GM18868 (cell line): ENCODE results near the gene OR4D11.
"Not testable (repeated sequence)": the region's sequence is repeated elsewhere in the genome, so short reads cannot be mapped to it uniquely, and the experiment has no call there.

Experiments used
- ATAC-seq: cut with Tn5 transposase; IDR thresholded peaks from one replicate; pipeline ENCODE4 v1.9.1; 2021; ENCODE audit warnings: mild to moderate bottlenecking, moderate library complexity; ENCODE audit not compliant: unreplicated experiment

OR4D11 gene

GRCh38 chr11:59503276-59503675, at the start of gene OR4D11:
Gene OR4D11 (plus strand): TSS chr11:59503576. CDS start chr11:59503576, 0 bp downstream.
- ATAC-seq: no peak

GRCh38 chr11:59456661-59457060, 46.7 kb upstream of the OR4D11 start, which contains the start of gene OR4D6:
Gene OR4D6 (plus strand): TSS chr11:59456961. CDS start chr11:59456961, 0 bp downstream.
- no peak for ATAC-seq

- no peak for ATAC-seq
Measured at GRCh38 chr11:59459916-59460315, 43.5 kb upstream of the OR4D11 start.

- no peak for ATAC-seq
Measured at GRCh38 chr11:59463190-59463641, 40.2 kb upstream of the OR4D11 start.

GRCh38 chr11:59473015-59473414, 30.4 kb upstream of the OR4D11 start, which contains the start of gene OR4D10:
Gene OR4D10 (plus strand): TSS chr11:59473315. CDS start chr11:59477430, 4,115 bp downstream.
- no peak for ATAC-seq

- ATAC-seq: no peak
Measured at GRCh38 chr11:59475176-59475575, 28.2 kb upstream of the OR4D11 start.

GRCh38 chr11:59479906-59480305, 23.5 kb upstream of the OR4D11 start:
- ATAC-seq: no peak

GRCh38 chr11:59480359-59480758, 23.0 kb upstream of the OR4D11 start:
- no peak for ATAC-seq

- ATAC-seq: peak; percentile 81
Measured at GRCh38 chr11:59501931-59502330, 1.4 kb upstream of the OR4D11 start.

GRCh38 chr11:59510941-59511589, 7.7 kb downstream of the OR4D11 start, which contains the start of gene OR4D9:
Gene OR4D9 (plus strand): TSS chr11:59511539. CDS start chr11:59514913, 3,374 bp downstream.
- no peak for ATAC-seq

GRCh38 chr11:59511675-59512074, 8.3 kb downstream of the OR4D11 start:
- no peak for ATAC-seq

GRCh38 chr11:59520139-59520538, 16.8 kb downstream of the OR4D11 start:
- not testable (repeated sequence) for ATAC-seq

- ATAC-seq: no peak
Measured at GRCh38 chr11:59520741-59521140, 17.4 kb downstream of the OR4D11 start.

GRCh38 chr11:59523541-59523940, 20.2 kb downstream of the OR4D11 start:
- ATAC-seq: no peak

- no peak for ATAC-seq
Measured at GRCh38 chr11:59528711-59529110, 25.3 kb downstream of the OR4D11 start.

- ATAC-seq: no peak
Measured at GRCh38 chr11:59532620-59533019, 29.2 kb downstream of the OR4D11 start.

- ATAC-seq: no peak
Measured at GRCh38 chr11:59534676-59535075, 31.3 kb downstream of the OR4D11 start.

- ATAC-seq: no peak
Measured at GRCh38 chr11:59542142-59542810, 38.9 kb downstream of the OR4D11 start.

- not testable (repeated sequence) for ATAC-seq
Measured at GRCh38 chr11:59543713-59544112, 40.3 kb downstream of the OR4D11 start.

- no peak for ATAC-seq
Measured at GRCh38 chr11:59544869-59545178, 41.4 kb downstream of the OR4D11 start.

- no peak for ATAC-seq
Measured at GRCh38 chr11:59545179-59546020, 42.0 kb downstream of the OR4D11 start.
